Thyroid gland (tissue), 4 donors: ENCODE measurements around the gene SULT1A2.
A peak's percentile ranks its signal among the peaks of the same experiment; 100 is the strongest.

ENCODE experiments used
- CTCF ChIP-seq, 6 experiments: fragments of 200-600 bp in 3 of 6; fragments of 450-650 bp in 3 of 6; sonication (generic) in 3 of 6; IDR thresholded peaks; one replicate each; pipeline ENCODE4 v1.5.1; 2016 to 2019; ENCODE audit warnings: antibody characterized with exemption in 6 of 6, mild to moderate bottlenecking in 2 of 6, inconsistent platforms in 1 of 6, moderate library complexity in 1 of 6
- POLR2A ChIP-seq, 2 donors: fragments of 450-650 bp; IDR thresholded peaks; one replicate each; pipeline ENCODE4 v1.6.1; 2017; ENCODE audit warnings: antibody characterized with exemption in 2 of 2, mild to moderate bottlenecking in 2 of 2, moderate library complexity in 1 of 2

GRCh38 chr16:28553776-28554633, 42.8 kb downstream of the SULT1A2 start, which contains the start of gene SGF29:
- peak in 2 of 6 experiments; percentile 36 to 39 for TF ChIP-seq CTCF (IDR thresholded peaks at IDR 0.05)
- peak; percentile 93 to 96 for TF ChIP-seq POLR2A (IDR thresholded peaks at IDR 0.05)
